ENCODE results near the gene FLT3.

Gene FLT3

DNA sequence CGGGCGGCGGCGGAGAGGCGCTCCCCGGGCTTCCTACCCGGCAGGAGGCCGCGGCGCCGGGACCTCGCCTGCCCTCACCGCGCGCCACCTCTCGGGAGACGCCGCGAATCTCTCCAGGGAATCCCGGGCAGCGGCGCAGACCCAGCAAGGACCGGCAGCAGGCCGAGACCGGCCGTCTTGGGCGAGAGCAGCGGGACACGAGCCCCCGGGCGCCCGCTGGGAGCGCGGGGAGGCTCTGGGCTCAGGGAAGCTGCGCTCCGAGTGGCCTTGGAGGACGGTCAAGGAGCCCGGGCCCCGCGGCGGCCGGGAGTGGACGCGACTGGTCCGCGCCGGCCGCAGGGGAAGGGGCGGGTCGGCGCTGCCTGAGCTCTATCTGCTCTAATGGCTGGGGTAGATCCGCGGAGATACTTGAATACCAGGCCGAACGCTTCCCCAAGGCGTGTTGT is 145.9 kb downstream of the FLT3 start:
- no peak for TF ChIP-seq CTCF (IDR thresholded peaks at IDR 0.05; ENCODE audit: low read depth, low read length, missing control alignments)
- in situ Hi-C loops (cut with HindIII; ENCODE audit: low sequenced_read_pairs), result loop anchor here (25.0 kb wide), 1 partner anchor 117 kb away; no protein-coding TSS in a partner anchor
- no peak for DNase-seq (ENCODE audit: low read depth)
- H3K4me3 ChIP-seq (ENCODE audit: low read depth, low read length), result peak overlapping the region; percentile 29

DNA sequence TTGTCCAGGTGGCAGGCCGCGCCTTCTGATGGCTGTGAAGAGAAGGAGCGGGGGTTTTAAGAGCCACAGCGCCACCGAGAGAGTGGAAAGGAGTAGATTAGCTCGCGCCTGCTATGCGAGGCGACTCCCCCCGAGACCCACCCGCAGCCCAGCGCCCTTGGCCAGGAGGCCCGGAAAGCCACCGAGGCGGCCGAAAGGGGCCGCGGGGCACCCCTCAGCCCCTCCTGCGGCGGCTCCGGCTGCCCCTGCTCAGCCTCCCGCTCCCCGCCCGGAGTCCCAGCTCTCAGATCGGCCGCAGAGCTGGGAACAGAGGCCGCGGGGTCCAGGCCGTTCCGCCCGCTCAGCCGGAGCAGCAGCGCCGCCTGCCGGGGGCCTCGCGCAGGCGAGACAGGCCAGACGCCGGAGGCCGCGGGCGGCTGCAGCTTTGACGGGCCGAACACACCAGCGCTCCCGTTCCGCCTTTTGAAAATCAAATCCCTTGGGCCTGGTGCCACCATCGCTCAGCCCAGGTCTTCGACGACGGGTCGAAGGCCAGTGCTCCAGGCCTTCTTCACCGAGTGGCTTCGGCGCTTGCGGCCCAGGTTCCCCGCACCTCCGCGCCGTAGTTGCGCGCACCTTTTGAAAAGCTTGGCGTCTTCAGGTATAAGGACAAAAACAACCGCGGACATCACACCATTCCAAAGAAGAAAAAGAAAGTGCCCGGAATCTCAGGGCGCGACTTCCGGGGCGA is 146.5 kb downstream of the FLT3 start:
- TF ChIP-seq CTCF (IDR thresholded peaks at IDR 0.05; ENCODE audit: low read depth, low read length, missing control alignments), result peak; percentile 74
- peak overlapping the region; percentile 29 for H3K4me3 ChIP-seq (ENCODE audit: low read depth, low read length)
- in situ Hi-C loops (cut with HindIII; ENCODE audit: low sequenced_read_pairs), result loop anchor here (25.0 kb wide), 1 partner anchor 117 kb away; no protein-coding TSS in a partner anchor
- DNase-seq (ENCODE audit: low read depth), result peak; percentile 11

All from astrocyte of the cerebellum (primary cell).